Calu3 (cell line): ENCODE data around the gene ASTN2. TPM values are rescaled to one million over a fixed set of nuclear protein-coding genes. Genes with fewer than 3 reads are reported as not detected.

Experiments used
- BruUV-seq: library from RNA; stranded (reverse); fragments of 400-500 nt; replicated peaks from 2 replicates; lab custom pipeline; 2021; lab: Mats Ljungman, UMichigan
- CTCF ChIA-PET: fragments of 300-600 bp; sonication (Branson Sonifier 250); formaldehyde crosslinking; loops from one replicate; lab custom pipeline; 2022; ENCODE audit warnings: antibody characterized with exemption; lab: Charles Lee
- DNase-seq: peaks from one replicate; pipeline ENCODE4 v3.0.0; 2022
- H3K27ac Mint-ChIP-seq: one replicate; pipeline ENCODE4 v1.8.0; 2022; ENCODE audit warnings: mixed read lengths; ENCODE audit not compliant: unreplicated experiment
- H3K27me3 Mint-ChIP-seq: one replicate; pipeline ENCODE4 v1.8.0; 2022; ENCODE audit warnings: mixed read lengths; ENCODE audit not compliant: unreplicated experiment
- H3K36me3 Mint-ChIP-seq: one replicate; pipeline ENCODE4 v1.8.0; 2022; ENCODE audit warnings: mild to moderate bottlenecking, moderate library complexity, mixed read lengths; ENCODE audit not compliant: insufficient read depth, unreplicated experiment
- H3K4me1 Mint-ChIP-seq: one replicate; pipeline ENCODE4 v1.8.0; 2022; ENCODE audit warnings: mild to moderate bottlenecking, low read depth, mixed read lengths; ENCODE audit not compliant: unreplicated experiment
- H3K4me3 Mint-ChIP-seq: one replicate; pipeline ENCODE4 v1.8.0; 2022; ENCODE audit warnings: mild to moderate bottlenecking, low read depth, moderate library complexity, mixed read lengths; ENCODE audit not compliant: unreplicated experiment
- H3K9me3 Mint-ChIP-seq: one replicate; pipeline ENCODE4 v1.8.0; 2022; ENCODE audit warnings: low read depth, mixed read lengths; ENCODE audit not compliant: unreplicated experiment
- intact Hi-C: fragments of 100-400 bp; cut with micrococcal nuclease; formaldehyde crosslinking; loops from one replicate; pipeline ENCODE4 v1.10.0; 2022; ENCODE audit not compliant: unreplicated experiment
- total RNA-seq: library from RNA; stranded (reverse); gene quantifications from 2 replicates; pipeline ENCODE4 v1.2.3, GENCODE V29; 2022
- TF ChIP-seq, protein P1 (sequence below): fragments of 200-600 bp; IDR thresholded peaks from one replicate; pipeline ENCODE4 v1.8.0; 2022; ENCODE audit warnings: antibody characterized with exemption; ENCODE audit not compliant: unreplicated experiment

Gene ASTN2
- total RNA-seq, 1 experiment from 2014 or later, result 1.7 TPM

DNA sequence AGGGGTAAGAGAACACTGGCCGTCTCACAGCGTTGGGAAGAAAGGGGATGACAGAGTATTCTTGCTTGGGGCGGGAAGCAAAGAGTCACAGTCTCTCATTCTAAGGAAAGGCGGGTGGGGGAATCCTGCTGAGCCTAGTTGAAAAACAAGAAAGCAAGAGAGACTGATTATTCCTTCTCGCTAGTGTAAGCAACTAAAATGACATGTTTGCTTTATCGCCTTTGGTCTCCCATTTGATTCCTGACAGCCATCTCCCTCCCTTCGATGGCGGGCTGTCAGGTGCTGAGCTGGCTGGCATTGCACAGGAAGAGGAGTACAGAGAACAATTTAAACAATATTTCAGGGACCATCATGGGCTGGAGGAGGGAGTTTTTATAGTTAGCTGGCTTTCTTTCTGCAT, 331.3 kb downstream of the ASTN2 start:
- Mint-ChIP-seq H3K4me3 (no peak overlapping the region), H3K27ac (no peak overlapping the region), H3K27me3 (no peaks in the 10 kb centered on the region), H3K9me3 (peaks cover 6% of the 10 kb centered on the region), H3K4me1 (no peaks in the 10 kb centered on the region), H3K36me3 (no peaks in the 10 kb centered on the region)
- CTCF ChIA-PET, result no interaction called here
- TF ChIP-seq, protein P1, sequence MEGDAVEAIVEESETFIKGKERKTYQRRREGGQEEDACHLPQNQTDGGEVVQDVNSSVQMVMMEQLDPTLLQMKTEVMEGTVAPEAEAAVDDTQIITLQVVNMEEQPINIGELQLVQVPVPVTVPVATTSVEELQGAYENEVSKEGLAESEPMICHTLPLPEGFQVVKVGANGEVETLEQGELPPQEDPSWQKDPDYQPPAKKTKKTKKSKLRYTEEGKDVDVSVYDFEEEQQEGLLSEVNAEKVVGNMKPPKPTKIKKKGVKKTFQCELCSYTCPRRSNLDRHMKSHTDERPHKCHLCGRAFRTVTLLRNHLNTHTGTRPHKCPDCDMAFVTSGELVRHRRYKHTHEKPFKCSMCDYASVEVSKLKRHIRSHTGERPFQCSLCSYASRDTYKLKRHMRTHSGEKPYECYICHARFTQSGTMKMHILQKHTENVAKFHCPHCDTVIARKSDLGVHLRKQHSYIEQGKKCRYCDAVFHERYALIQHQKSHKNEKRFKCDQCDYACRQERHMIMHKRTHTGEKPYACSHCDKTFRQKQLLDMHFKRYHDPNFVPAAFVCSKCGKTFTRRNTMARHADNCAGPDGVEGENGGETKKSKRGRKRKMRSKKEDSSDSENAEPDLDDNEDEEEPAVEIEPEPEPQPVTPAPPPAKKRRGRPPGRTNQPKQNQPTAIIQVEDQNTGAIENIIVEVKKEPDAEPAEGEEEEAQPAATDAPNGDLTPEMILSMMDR, result no peak
- no peak for DNase-seq
- no TSS peak for BruUV-seq
- intact Hi-C loops, result no loop called here

DNA sequence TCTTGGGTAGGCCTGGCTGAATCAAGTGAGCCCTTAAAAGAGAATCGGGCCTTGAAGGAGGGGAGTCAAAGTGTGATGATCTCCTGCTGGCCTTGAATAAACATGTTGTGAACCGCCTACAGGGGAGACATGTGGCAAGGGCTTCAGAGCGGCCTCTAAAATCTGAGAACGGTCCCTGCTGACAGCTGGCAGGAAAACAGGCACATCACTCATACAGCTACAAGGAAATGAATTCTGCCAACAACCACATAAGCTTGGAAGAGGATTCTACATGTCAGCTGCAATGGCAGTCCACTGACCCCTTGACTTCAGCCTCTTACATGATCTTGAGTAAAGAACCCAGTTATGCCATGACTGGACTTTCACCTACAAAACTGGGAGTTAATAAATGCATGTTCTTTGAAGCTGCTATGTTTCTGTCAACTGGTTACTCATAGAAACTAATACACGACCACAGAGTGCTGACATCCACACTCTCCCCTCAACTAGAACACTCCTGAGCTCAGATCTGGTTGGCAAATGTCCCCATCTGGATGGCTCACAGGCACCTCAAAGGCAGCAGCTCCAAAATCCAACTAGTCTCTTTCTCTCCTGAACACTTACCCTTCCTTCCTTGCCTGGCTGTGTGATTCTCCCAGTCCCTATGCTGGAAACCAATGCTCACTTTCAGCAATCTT, 333.1 kb downstream of the ASTN2 start:
- Mint-ChIP-seq H3K9me3 (peaks cover 10% of the 10 kb centered on the region), H3K4me1 (no peaks in the 10 kb centered on the region), H3K36me3 (no peaks in the 10 kb centered on the region), H3K4me3 (no peak overlapping the region), H3K27me3 (no peaks in the 10 kb centered on the region), H3K27ac (no peak overlapping the region)
- CTCF ChIA-PET, result interaction anchor here (0.5 kb wide), 1 partner anchor 17 kb away, joined by 3 read pairs; no protein-coding TSS in a partner anchor
- no peak for DNase-seq
- no TSS peak for BruUV-seq
- intact Hi-C loops, result no loop called here
- TF ChIP-seq, protein P1, result no peak

DNA sequence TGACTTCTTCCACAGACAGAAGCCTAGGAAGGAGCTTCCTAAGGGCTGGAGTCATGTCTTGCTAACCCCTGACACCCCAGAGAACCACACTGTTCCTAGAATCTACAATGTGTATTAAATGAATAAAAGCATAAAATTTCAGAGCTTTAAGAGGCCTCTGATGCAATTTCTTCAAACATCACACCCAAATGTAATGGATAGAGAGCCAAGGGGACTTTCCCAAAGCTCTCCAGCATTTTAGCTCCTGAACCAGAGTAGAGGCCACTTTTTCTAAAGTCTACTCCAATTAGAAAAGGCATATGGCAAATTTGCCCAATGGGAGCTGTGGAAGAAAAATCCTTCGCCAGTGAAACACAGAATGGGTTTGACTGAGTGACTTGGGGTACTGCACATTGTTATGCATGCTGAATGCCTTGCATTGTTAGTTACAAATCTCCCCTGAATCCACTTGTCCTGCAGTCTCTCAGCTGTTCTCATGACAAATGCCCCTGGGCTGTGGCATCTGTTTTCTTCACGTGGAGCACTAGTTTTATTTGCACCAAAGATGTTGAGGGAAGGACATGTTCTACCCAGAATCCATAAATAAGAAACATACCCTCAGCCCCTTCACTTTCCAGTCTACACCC, 334.0 kb downstream of the ASTN2 start:
- H3K36me3 Mint-ChIP-seq, result no peaks in the 10 kb centered on the region
- intact Hi-C loops, result no loop called here
- no peak overlapping the region for H3K27ac Mint-ChIP-seq
- no peak overlapping the region for H3K4me3 Mint-ChIP-seq
- no peak for DNase-seq
- H3K4me1 Mint-ChIP-seq, result no peaks in the 10 kb centered on the region
- BruUV-seq, result no TSS peak
- TF ChIP-seq, protein P1, result no peak
- peaks cover 14% of the 10 kb centered on the region for H3K9me3 Mint-ChIP-seq
- CTCF ChIA-PET, result no interaction called here
- H3K27me3 Mint-ChIP-seq, result no peaks in the 10 kb centered on the region

DNA sequence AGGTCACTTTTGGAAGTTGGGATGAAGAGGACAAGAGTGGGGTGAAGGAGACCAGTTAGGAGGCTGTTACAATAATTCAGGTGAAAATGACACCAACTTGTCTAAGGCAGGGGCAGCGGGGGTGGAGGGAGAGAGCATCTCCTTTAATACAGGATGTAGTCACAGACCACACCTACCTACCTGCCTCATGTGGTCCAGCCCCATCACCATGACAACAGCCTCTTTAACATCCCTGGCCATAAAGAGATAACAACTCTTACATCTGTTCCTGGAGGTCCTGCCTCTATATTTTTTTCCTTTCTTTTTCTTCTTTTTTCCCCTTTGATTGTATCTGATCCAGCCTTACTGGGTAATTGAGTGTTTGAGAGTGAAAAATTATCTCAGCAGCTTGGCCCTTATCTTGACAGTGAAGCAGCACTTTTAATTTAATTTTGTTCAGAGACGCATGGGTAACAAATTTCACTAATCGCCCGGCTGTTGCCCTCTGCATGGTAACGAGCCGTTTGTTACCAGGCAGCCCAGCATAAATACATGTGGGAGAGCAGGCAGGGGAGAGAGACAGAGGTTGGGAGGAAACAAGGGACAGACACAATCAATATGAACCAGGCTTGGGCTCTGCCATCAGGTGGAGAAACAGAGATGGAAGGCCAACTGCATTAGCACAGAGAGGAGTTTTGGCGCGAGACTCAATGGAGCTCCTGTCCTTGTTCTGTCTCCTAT, 338.1 kb downstream of the ASTN2 start:
- intact Hi-C loops, result no loop called here
- Mint-ChIP-seq H3K9me3 (peaks cover 19% of the 10 kb centered on the region), H3K36me3 (peaks cover 5% of the 10 kb centered on the region), H3K27me3 (no peaks in the 10 kb centered on the region), H3K4me1 (no peaks in the 10 kb centered on the region), H3K4me3 (no peak overlapping the region), H3K27ac (no peak overlapping the region)
- TF ChIP-seq, protein P1, result no peak
- no peak for DNase-seq
- BruUV-seq, result no TSS peak
- CTCF ChIA-PET, result no interaction called here
